Stimulated activated CD8-positive, alpha-beta memory T cell treated with anti-CD3 and anti-CD28 coated beads, Interleukin-15, amount 100 ng/mL, for 4 hours (primary cell): ENCODE data around the gene PSD.
"Not testable (repeated sequence)": the region's sequence is repeated elsewhere in the genome, so short reads cannot be mapped to it uniquely, and the experiment has no call there.

ENCODE experiments used
- DNase-seq, 2 donors: peaks; one replicate each; pipeline ENCODE4 v3.0.0-alpha.2; 2020; ENCODE audit warnings: low read depth in 2 of 2

PSD gene

GRCh38 chr10:102418622-102419268 is at the start of gene PSD:
Gene PSD, minus strand, starts transcription at chr10:102418785. Its CDS starts 1,747 bp downstream, at chr10:102417038.
- no peak for DNase-seq

DNA sequence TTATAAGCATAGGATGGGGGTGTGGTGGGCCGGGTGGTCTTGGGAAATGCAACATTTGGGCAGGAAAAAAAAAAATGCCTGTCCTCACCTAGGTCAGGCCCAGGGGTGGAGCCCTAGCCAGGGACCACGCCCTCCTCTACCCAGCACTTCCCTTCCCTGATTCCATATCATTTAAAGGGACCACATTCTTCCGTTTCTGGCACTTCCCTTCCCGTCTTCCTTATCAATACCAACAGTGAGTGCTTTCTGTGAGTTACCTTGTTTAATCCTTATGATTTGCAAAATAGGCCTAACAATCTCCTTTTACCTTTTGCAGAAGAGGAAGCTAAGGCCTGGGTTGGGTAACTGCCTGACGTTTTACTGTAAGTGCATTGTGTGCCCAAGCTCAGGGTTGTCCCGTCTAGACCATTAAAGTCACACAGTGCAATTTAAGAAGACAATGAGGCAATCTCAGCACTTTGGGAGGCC is 49.4 kb upstream of the PSD start:
- no peak for DNase-seq

GRCh38 chr10:102467318-102467717 is 48.7 kb upstream of the PSD start:
- DNase-seq = no peak

DNA sequence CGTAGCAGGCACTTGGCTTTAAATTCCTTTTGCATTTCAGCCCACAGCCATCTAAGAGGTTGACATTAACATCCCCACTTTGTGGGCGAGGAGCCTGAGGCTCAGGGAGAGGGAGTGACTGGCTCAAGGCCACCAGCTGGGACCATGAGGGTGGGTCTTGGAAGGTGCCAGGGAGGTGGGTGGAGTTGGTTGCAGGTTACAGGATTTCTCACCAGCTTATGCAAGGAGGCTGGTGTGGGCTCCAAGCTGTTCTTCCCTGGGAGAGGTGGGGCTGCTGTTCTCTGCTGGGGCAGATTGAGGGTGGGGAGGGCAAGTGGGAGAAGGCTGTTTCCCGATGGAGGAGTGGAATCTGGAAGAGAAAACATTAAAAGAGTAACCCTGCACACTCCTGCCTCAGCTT is 46.9 kb upstream of the PSD start:
- DNase-seq = no peak

- DNase-seq = no peak
Measured at GRCh38 chr10:102463983-102464382, 45.4 kb upstream of the PSD start.

GRCh38 chr10:102462512-102463054 is 44.0 kb upstream of the PSD start:
- no peak for DNase-seq

- DNase-seq = peak; percentile 85 to 87
Measured at GRCh38 chr10:102461187-102462054, 42.8 kb upstream of the PSD start.

DNA sequence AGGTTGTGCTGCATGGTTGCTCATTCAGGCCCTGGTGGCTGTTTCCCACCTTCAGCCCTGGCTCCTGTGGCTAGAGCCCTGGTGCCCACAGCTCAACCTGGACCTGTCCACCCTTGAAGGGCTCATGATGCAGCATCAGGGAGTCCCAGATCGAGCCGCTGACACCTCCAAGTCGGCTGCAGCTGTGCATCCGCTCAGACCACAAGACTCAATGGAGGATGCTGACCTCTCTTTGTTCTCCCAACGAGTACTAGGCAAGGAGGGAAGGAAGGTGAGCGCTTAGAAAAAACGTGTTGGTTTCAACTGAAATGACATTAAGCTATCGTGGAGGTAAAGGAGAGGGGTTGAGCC is 42.2 kb upstream of the PSD start:
- no peak for DNase-seq

DNA sequence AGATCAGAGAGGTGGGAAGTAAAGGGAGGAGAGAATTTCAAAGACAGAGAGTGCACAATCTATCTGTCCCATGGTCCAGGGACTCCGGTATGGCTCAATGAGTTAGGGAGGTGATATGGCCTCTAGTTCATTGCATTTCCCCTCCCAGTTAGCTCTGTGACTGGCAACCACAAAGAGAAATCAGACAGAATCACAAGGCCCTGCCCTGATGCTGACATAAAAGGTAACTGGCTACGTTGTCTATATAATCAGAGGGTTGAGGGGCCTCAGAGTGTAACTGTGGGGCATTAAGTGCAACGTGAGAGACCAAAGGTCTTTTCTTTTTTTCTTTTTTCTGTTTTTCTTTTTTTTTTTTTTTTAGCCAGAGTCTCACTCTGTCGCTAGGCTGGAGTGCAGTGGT is 40.1 kb upstream of the PSD start:
- DNase-seq = no peak

GRCh38 chr10:102457591-102458150 is 39.1 kb upstream of the PSD start:
- no peak for DNase-seq

DNA sequence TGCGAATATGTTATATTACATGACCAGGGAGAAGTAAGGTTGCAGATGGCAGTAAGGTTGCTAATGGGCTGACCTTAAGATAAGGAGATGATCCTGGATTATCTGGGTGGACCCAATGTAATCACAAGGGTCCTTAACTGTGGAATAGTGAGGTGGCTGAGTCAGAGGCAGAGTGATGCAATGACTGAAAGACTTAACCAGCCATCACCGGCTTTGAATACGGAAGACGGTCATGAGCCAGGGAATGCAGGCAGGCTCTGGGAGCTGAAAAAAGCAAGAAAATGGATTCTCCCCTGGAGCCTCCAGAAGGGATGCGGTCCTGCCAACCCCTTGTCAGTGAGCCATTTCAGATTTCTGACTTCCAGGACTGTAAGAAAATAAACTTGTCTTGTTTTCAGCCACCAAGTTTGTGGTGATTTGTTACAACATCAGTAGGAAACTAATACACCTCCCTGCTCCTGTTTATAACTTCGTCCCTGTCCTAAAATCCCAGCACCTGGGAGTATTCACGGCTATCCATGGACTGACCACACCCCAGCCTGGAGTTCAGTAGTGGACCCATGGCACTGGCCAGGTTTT is 37.4 kb upstream of the PSD start:
- DNase-seq = no peak

- not testable (repeated sequence) for DNase-seq
Measured at GRCh38 chr10:102454662-102455487, 36.3 kb upstream of the PSD start.

GRCh38 chr10:102453502-102453901 is 34.9 kb upstream of the PSD start:
- no peak for DNase-seq

DNA sequence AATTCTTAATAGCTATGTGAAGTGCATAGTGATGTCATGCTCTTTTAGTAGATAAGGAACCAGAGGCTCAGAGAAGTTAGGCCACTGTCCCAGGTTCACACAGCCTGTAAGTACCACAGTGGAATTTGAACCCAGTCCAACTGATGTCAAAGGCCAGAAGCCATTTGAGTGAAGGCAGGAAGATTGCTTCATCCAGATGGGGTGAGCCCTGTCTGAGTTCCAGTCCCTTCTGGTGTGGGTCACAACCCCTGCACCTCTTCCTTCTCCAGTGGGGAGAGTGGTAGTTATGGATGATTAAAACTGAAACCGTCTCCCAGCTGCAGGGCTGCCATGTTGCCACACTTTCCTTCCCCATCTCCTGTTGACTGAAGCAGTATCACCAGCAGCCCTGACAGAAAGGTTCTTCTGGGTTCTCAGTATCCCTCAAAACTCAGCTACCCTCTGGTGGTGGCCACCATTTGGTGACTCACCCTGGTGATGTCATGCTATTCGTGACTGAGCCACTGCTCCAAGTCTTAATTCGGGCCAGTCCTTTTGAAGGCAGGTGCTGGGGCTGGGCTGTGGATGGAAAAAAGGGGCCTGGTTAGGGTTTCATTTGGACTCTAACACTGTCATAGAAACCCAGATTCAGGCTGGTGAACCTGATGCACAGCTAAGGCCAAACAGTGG is 34.2 kb upstream of the PSD start:
- peak in 1 of 2 donors; percentile 48 for DNase-seq

- no peak for DNase-seq
Measured at GRCh38 chr10:102451105-102451969, 32.8 kb upstream of the PSD start, which contains the start of gene C10orf95. Gene C10orf95, minus strand, starts transcription at chr10:102451543. Its CDS starts 450 bp downstream, at chr10:102451093.

DNA sequence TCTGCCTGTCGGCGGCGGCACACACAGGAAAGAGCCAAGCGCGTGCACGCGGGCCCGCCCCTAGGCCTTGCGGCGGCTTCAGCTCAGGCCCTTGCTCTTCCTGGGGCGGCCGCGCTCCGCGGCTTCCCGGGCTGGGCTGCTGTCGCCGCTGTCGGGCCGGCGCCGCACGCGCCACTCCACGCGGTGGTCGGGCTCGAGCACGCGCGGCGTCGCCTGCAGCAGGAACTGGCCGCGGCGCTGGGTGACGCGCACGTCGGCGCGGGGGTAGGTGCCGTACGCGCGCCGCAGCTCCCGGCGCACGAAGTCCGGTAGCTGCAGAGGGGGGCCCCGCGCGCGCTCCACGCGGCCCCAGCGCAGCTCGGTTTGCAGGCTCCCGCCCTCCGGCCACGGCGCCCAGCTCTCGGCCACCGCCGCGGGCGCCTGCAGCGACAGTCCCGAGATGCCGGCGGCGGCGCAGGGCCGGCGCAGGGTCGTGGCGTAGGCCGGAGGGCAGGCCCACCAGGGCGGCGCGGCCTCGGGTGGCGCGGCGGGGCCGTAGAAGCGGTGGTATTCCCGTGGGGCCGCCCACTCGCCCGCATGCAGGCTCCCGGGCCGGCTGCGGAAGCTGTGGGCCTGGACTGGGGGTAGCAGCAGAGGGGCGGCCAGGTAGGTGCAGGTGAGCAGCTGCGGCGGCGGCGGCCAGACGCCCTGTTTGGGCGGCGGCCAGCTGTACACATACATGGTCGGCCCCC is 32.0 kb upstream of the PSD start:
- DNase-seq = peak; percentile 71 to 83

DNA sequence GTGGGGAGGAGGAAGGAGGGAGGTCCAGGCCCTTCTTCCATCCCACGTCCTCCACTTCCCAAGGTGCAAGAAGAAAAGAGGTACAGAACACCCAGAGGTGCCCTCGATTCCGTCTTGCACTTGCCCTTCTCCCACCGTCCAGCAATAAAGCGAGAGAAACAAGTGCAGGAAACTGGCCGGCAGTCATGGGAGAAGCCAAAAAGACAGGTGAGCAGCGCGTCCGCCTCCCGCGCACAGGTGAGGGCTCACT is 31.5 kb upstream of the PSD start:
- DNase-seq = no peak

GRCh38 chr10:102449321-102450123 is 30.9 kb upstream of the PSD start:
- peak; percentile 72 to 86 for DNase-seq
